HepG2 (cell line): ENCODE results near the gene RCC2. TPM values are rescaled to one million over a fixed set of nuclear protein-coding genes. Genes with fewer than 3 reads are reported as not detected.

Experiments
- CTCF ChIP-seq: sonication (generic); formaldehyde crosslinking; IDR thresholded peaks from 2 replicates; pipeline ENCODE4 v1.5.0; 2020; ENCODE audit warnings: mild to moderate bottlenecking, missing genetic modification reagents, moderate library complexity
- FUBP1 ChIP-seq: sonication (generic); formaldehyde crosslinking; IDR thresholded peaks from 2 replicates; pipeline ENCODE4 v1.5.1; 2020; ENCODE audit warnings: missing genetic modification reagents, mild to moderate bottlenecking, borderline replicate concordance
- HIC2 ChIP-seq: sonication (generic); formaldehyde crosslinking; IDR thresholded peaks from 2 replicates; pipeline ENCODE4 v1.9.0; 2022; ENCODE audit warnings: low read depth, missing genetic modification reagents
- NCOR1 ChIP-seq: fragments of 200-600 bp; sonication (generic); IDR thresholded peaks from 2 replicates; pipeline ENCODE4 v1.7.0; 2017; ENCODE audit warnings: antibody characterized with exemption, low read length, borderline replicate concordance
- PHF8 ChIP-seq: sonication (generic); formaldehyde crosslinking; IDR thresholded peaks from 2 replicates; pipeline ENCODE4 v1.5.0; 2020; ENCODE audit warnings: missing genetic modification reagents
- SP2 ChIP-seq: sonication (generic); formaldehyde crosslinking; IDR thresholded peaks from 2 replicates; pipeline ENCODE4 v1.5.1; 2020; ENCODE audit warnings: mild to moderate bottlenecking, missing genetic modification reagents
- SRSF1 ChIP-seq: fragments of 200-400 bp; formaldehyde crosslinking; optimal IDR thresholded peaks from 2 replicates; pipeline ENCODE3; 2017; ENCODE audit warnings: mild to moderate bottlenecking, low read depth, low read length, moderate library complexity
- TSC22D2 ChIP-seq: sonication (generic); formaldehyde crosslinking; IDR thresholded peaks from 2 replicates; pipeline ENCODE4 v1.5.1; 2020; ENCODE audit warnings: missing genetic modification reagents, mild to moderate bottlenecking, borderline replicate concordance
- YY1 ChIP-seq: IDR thresholded peaks from 2 replicates; pipeline ENCODE4 v1.6.1; 2011; ENCODE audit warnings: low read length, low read depth, moderate library complexity, mild to moderate bottlenecking; ENCODE audit not compliant: insufficient read depth, insufficient replicate concordance
- ZBTB49 ChIP-seq: sonication (generic); formaldehyde crosslinking; IDR thresholded peaks from 2 replicates; pipeline ENCODE4 v1.4.0; 2020; ENCODE audit warnings: missing genetic modification reagents, borderline replicate concordance
- ZFP91 ChIP-seq: sonication (generic); formaldehyde crosslinking; IDR thresholded peaks from 2 replicates; pipeline ENCODE4 v1.9.0; 2022; ENCODE audit warnings: missing genetic modification reagents, mild to moderate bottlenecking, borderline replicate concordance
- ZNF205 ChIP-seq: IDR thresholded peaks from 2 replicates; pipeline ENCODE4 v1.6.1; 2018; ENCODE audit warnings: missing biosample characterization, missing genetic modification reagents
- ZNF550 ChIP-seq: sonication (generic); formaldehyde crosslinking; IDR thresholded peaks from 2 replicates; pipeline ENCODE4 v1.4.0; 2020; ENCODE audit warnings: mild to moderate bottlenecking, missing genetic modification reagents, borderline replicate concordance
- ZNF691 ChIP-seq: sonication (generic); formaldehyde crosslinking; IDR thresholded peaks from 2 replicates; pipeline ENCODE4 v1.4.0; 2020; ENCODE audit warnings: missing genetic modification reagents, low read depth, mild to moderate bottlenecking, borderline replicate concordance
- ZSCAN30 ChIP-seq: sonication (generic); formaldehyde crosslinking; IDR thresholded peaks from 2 replicates; pipeline ENCODE4 v1.5.0; 2020; ENCODE audit warnings: mild to moderate bottlenecking, missing genetic modification reagents
- polyA plus RNA-seq, 8 experiments: library from polyadenylated mRNA; depleted of rRNA in 3 of 8; stranded (reverse) in 7 of 8; unstranded in 1 of 8; fragments of >200 nt; fragmentation: Illumina TruSeq in 4 of 8; extraction: Trizol in 4 of 8; gene quantifications; 2 replicates each; pipeline versions ENCODE4 v1.2.1 to v1.2.3, GENCODE V29; 2011 to 2016; ENCODE audit warnings: low read depth in 4 of 8, missing spikeins in 1 of 8, mixed read lengths in 1 of 8; ENCODE audit not compliant: insufficient read depth in 1 of 8
- total RNA-seq, 5 experiments: library from RNA; depleted of rRNA; stranded (reverse); fragments of >200 nt; fragmentation: Illumina TruSeq; extraction: Trizol; gene quantifications; 2 replicates each; pipeline ENCODE4 v1.2.3, GENCODE V29; 2016; ENCODE audit warnings: low read depth in 1 of 5

Gene RCC2
- total and polyA plus RNA-seq, 2 of the 13 experiments (the other 11 are each of a cell fraction or from before 2014, with no cell fraction given) = 20.5 to 55.8 TPM

GRCh38 chr1:17405898-17406759, 33.3 kb downstream of the RCC2 start (continued):
- peak; percentile 95 for TF ChIP-seq CTCF (CRISPR knock-in tag)
- TF ChIP-seq PHF8 (CRISPR knock-in tag) = no peak
- no peak for TF ChIP-seq ZNF205 (CRISPR knock-in tag)
- TF ChIP-seq FUBP1 (CRISPR knock-in tag) = no peak
- no peak for TF ChIP-seq ZBTB49
- no peak for TF ChIP-seq ZSCAN30 (CRISPR knock-in tag)
- peak; percentile 55; the same call in 1 of the 2 replicates for TF ChIP-seq ZFP91
- TF ChIP-seq YY1 = no peak
- TF ChIP-seq ZNF550 = no peak
- TF ChIP-seq ZNF691 = peak; percentile 42; the same call in 1 of the 2 replicates
- TF ChIP-seq SRSF1 = no peak
- peak; percentile 56; the same call in 1 of the 2 replicates for TF ChIP-seq NCOR1
- TF ChIP-seq TSC22D2 = no peak
- no peak for TF ChIP-seq HIC2
- no peak for TF ChIP-seq SP2 (CRISPR knock-in tag)
